ENCODE results near the gene PHLDB1.

Gene PHLDB1

GRCh38 chr11:118670063-118670462 lies 62.6 kb downstream of the PHLDB1 start:
- TF ChIP-seq TCF12 (IDR thresholded peaks at IDR 0.05; ENCODE audit: low read depth) (no peak), YY1 (IDR thresholded peaks at IDR 0.05; ENCODE audit: low read depth) (no peak), NFIC (IDR thresholded peaks at IDR 0.05) (no peak), MAX (IDR thresholded peaks at IDR 0.05) (no peak), REST (IDR thresholded peaks at IDR 0.05; ENCODE audit: low read depth) (no peak), FOXM1 (IDR thresholded peaks at IDR 0.05; ENCODE audit: borderline replicate concordance, low read depth) (no peak), EGR1 (IDR thresholded peaks at IDR 0.05) (no peak), TEAD4 (IDR thresholded peaks at IDR 0.05) (no peak), CEBPB (IDR thresholded peaks at IDR 0.05) (no peak), CREB1 (IDR thresholded peaks at IDR 0.05; ENCODE audit: low read depth) (no peak), ZBTB7A (IDR thresholded peaks at IDR 0.05; ENCODE audit: low read depth) (no peak), EP300 (IDR thresholded peaks at IDR 0.05; ENCODE audit: borderline replicate concordance) (no peak), TAF1 (IDR thresholded peaks at IDR 0.05; ENCODE audit: low read depth) (no peak)
- TF ChIP-seq, protein P1, sequence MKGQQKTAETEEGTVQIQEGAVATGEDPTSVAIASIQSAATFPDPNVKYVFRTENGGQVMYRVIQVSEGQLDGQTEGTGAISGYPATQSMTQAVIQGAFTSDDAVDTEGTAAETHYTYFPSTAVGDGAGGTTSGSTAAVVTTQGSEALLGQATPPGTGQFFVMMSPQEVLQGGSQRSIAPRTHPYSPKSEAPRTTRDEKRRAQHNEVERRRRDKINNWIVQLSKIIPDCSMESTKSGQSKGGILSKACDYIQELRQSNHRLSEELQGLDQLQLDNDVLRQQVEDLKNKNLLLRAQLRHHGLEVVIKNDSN (IDR thresholded peaks at IDR 0.05) = no peak

DNA sequence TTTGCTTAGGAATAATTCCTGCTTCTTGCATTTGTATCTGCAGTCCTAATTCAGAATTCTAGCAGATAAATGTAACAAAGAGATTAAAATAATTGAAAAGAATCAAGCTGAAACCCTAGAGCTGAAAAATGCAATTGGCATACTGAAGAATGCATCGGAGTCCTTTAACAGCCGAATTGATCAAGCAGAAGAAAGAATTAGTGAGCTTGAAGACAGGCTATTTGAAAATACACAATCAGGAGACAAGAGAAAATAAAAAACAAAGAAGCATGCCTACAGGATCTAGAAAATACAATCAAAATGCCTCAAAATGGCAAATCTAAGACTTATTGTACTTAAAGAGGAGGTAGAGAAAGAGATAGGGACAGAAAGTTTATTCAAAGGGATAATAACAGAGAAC lies 63.8 kb downstream of the PHLDB1 start:
- TF ChIP-seq FOXM1 (IDR thresholded peaks at IDR 0.05; ENCODE audit: borderline replicate concordance, low read depth) (no peak), TAF1 (IDR thresholded peaks at IDR 0.05; ENCODE audit: low read depth) (no peak), REST (IDR thresholded peaks at IDR 0.05; ENCODE audit: low read depth) (no peak)

DNA sequence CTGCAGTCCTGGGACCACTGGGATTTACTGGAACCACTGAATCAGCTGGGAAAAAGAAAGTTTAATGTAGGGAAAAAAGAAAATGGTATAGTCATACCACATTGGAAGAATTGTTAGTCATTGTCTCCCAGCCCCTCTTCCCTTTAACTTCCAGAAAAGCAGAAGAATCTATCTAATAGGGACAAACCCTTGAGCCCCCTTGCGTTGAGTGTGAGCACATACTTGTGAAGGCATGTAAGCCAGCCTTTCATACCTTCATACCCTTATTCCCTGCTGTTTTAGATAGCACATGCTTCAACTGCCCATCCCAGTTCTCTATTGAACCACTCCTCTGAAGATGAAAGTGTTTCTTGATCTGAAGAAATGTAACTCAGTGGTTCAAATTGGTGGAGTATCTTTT lies 65.4 kb downstream of the PHLDB1 start:
- TF ChIP-seq TCF12 (IDR thresholded peaks at IDR 0.05; ENCODE audit: low read depth) (no peak), FOXM1 (IDR thresholded peaks at IDR 0.05; ENCODE audit: borderline replicate concordance, low read depth) (no peak), ZBTB7A (IDR thresholded peaks at IDR 0.05; ENCODE audit: low read depth) (no peak), EGR1 (IDR thresholded peaks at IDR 0.05) (no peak), RAD21 (IDR thresholded peaks at IDR 0.05; ENCODE audit: low read depth) (no peak), CREB1 (IDR thresholded peaks at IDR 0.05; ENCODE audit: low read depth) (no peak), MAX (IDR thresholded peaks at IDR 0.05) (no peak), TAF1 (IDR thresholded peaks at IDR 0.05; ENCODE audit: low read depth) (no peak), TEAD4 (IDR thresholded peaks at IDR 0.05) (no peak), REST (IDR thresholded peaks at IDR 0.05; ENCODE audit: low read depth) (no peak), EP300 (IDR thresholded peaks at IDR 0.05; ENCODE audit: borderline replicate concordance) (no peak), NFIC (IDR thresholded peaks at IDR 0.05) (no peak), YY1 (IDR thresholded peaks at IDR 0.05; ENCODE audit: low read depth) (no peak), CEBPB (IDR thresholded peaks at IDR 0.05) (no peak)
- TF ChIP-seq, protein P1 (IDR thresholded peaks at IDR 0.05) = no peak

DNA sequence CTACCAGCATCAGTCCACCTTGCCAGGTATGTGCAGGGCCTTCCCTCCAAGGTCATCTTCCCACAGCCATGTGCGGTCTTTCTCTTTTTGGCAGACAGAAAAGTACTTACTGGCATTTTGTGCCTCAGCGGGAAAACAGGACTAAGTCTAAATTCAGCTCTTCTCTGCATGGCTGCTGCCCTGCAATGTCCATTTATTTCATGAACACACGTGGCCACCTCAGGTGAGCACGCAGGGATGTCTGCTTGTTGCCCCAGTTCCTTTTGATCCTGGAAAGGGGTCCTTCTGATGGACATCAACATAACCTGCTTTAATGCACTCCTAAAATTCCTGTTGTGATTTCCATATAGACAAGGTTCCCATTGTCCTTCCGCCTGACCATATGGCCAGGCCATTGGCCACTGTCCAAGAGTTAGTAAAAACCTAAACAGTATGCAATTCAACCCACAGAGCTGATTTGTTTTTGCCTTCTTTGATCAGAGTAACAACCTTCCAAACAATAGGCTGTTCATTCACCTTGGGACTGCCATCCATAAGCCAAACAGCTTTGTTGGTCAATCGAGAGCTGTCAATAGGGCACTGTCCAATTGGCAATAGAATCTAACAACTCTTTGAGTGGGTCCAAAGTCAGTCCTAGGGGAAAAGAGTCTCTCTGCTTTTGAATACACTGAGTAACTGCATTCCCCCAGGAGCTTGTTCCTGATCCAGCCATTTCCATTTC lies 66.1 kb downstream of the PHLDB1 start:
- TF ChIP-seq, protein P1 (IDR thresholded peaks at IDR 0.05) = no peak
- TF ChIP-seq NFIC (IDR thresholded peaks at IDR 0.05) (no peak), MAX (IDR thresholded peaks at IDR 0.05) (no peak), CEBPB (IDR thresholded peaks at IDR 0.05) (no peak)
